NCI-H1694 treated with DMSO at 0.1 percent for 48 hours (cell line): ENCODE results near the gene KCNQ1.

Experiments used
- DNase-seq: peaks from one replicate; lab custom pipeline; 2025; lab: John Stamatoyannopoulos, UW

The KCNQ1 gene

DNA sequence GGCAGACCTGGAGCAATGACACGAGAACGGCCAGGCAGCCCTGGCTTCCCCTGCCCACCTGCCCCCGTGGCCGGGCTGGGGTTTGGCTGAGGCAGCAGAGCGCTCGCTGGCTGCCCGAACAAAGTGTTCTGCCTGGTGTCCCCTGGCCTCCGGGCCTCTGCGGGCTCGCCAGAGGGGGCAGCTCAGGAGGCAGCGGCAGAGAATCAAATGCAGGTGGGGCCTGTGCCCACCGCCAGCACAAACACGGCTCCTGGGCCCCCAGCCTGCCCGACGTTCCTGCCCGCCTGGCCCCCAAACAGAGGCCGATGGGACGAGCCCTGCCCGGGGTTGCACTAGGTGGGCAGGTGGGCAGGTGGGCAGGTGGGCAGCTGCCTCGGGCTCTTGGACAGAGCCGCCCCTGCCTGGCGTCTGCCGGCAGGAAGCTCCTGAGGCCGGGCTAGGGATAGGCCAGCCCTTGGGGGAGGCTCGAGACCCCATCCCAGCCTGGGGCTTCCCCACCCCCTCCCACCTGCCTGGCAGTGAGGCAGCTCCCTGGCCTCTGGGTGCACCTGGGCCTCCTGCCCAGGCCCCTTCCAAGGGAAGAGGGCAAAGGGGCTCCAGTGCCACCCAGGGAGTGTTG is 394.0 kb downstream of the KCNQ1 start:
- DNase-seq = no peak

DNA sequence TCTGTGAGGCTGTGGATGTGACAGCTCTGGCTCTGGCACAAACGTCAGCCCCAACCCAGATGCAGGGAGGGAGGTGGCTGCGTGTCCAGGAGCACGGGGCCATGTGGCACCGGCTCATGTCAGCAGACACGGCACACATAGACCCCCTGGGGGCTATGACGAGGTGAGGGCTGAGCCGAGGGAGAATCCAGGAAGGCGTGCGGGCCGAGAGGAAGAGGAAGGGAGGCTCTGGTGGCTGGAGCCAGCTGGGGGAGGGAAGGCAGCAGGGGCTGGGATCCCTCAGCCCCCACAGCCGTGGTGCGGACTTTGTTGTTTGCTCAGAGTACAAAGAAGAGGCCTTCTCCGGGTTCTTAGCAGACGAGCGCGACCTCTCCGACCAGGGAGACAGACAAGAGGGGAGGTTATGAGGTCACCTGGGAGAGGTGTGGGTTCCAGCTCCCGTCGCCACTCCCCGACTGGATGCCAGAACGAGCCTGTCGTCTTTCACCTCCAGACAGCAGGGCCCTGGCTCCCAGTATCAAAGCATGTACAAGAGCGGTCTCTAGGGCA is 394.7 kb downstream of the KCNQ1 start:
- DNase-seq = no peak

GRCh38 chr11:2841411-2842190 is 396.8 kb downstream of the KCNQ1 start:
- no peak for DNase-seq

GRCh38 chr11:2842876-2843275 is 398.1 kb downstream of the KCNQ1 start:
- no peak for DNase-seq

- no peak for DNase-seq
Measured at GRCh38 chr11:2843551-2843950, 398.7 kb downstream of the KCNQ1 start.

DNA sequence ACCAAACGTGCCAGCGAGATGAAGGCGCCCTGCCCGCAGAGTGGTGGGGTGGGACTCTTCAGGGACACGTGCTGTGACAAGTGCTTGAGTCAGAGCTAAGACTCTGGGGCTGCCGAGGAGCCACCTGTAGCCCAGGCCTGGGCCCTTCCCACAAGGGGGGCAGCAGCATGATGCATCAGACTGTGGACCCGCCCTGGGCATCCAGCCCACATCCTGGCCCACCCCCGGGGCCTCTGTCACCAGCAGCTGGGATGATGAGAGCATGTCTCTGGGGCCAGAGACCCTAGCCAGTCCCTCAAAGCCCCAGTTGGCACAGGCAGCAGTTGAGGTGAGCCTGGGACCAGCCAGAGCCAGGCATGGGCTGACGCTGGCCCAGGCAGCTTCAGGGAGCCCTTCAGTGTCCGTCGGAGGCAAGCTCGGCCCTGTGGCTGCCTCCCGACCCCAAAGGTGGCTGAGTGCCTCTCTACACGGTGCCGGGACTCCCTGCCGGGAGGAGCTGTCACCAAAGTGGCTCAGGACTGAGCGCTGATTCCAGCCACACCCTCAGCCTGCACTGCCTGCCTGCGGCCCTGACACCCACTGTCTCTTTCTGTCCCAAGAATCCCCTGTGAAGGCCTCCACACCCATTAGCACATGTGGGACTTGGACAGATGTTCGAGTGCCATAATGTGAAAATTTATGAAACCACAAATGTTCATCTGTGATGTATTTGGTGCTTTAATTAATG is 399.5 kb downstream of the KCNQ1 start:
- DNase-seq = no peak

GRCh38 chr11:2844996-2845395 is 400.2 kb downstream of the KCNQ1 start:
- DNase-seq = no peak

GRCh38 chr11:2846056-2846455 is 401.2 kb downstream of the KCNQ1 start:
- no peak for DNase-seq

DNA sequence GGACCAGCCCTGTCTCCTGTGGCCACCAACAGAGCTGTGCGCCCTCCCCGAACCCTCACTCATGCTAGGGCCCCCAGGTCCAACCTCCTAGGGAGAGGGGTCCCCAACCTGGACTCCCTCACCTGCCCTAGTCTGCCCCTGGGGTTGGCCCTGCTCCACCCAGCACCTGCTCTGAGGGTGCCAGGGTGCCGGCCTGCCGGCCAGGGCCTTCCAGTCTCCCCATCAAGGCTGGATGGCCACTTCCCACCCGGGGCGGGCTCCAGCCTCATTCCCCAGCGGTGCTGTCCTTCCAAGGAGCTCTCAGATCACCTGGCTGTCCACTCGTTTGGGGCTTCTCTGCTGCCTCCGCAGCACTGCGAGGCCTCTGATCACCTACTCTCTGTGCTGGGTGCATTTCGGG is 401.7 kb downstream of the KCNQ1 start:
- DNase-seq = no peak

DNA sequence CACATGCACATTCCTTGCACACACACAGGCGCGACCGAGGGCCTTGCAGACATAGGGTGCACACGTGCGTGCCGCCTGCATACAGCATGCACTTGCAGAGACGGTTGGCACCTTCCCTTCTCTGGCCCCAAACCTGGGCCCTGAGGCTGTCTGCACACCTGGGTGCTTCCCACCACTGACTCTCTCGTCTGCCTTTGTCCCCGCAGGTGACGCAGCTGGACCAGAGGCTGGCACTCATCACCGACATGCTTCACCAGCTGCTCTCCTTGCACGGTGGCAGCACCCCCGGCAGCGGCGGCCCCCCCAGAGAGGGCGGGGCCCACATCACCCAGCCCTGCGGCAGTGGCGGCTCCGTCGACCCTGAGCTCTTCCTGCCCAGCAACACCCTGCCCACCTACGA is 402.8 kb downstream of the KCNQ1 start:
- DNase-seq = no peak

- DNase-seq = no peak
Measured at GRCh38 chr11:2848497-2848896, 403.7 kb downstream of the KCNQ1 start.

- DNase-seq = no peak
Measured at GRCh38 chr11:2849994-2850770, 405.4 kb downstream of the KCNQ1 start.

DNA sequence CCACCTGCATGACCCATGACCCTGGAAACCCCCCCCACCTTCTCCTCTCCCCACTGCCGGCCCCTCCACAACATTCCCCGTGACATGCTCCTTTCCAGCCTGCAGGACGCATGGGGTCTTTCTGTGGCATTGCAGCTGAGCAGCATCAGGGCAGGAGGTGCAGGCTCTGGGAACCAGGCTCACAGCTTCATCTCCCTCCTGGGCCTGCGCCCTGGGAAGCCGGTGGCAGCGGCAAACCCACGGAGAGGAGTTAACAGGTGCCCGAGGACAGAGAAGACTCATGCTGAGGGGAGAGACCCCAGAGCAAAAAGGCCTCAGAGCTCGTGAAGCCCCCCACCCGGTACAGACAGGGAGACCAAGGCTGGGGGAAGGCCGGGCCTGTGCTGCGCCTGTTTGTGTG is 408.6 kb downstream of the KCNQ1 start:
- DNase-seq = no peak

DNA sequence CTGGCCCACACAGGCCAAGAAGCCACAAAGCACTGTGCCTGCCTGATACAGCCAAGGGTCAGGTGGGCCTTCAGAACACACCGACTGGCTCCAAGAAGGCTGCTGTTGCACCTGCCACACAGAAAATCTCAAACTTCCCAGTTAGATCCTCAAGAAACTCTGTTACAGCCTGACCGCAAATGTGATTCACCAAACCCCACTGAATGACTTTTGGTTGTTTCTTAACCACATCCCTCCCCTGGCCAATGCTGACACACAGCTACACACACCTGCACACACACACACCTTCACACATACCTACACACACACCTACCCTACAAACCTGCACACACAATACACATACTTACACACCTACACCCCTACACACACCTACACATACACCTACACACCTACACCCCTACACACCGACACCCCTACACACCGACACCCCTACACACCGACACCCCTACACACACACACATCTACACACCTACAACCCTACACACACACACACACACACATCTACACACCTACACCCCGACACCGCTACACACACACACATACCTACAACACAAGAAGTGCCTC is 409.3 kb downstream of the KCNQ1 start:
- DNase-seq = no peak

GRCh38 chr11:2855162-2855561 is 410.4 kb downstream of the KCNQ1 start:
- no peak for DNase-seq

GRCh38 chr11:2857276-2857675 is 412.5 kb downstream of the KCNQ1 start:
- no peak for DNase-seq

- no peak for DNase-seq
Measured at GRCh38 chr11:2857918-2858317, 413.1 kb downstream of the KCNQ1 start.

DNA sequence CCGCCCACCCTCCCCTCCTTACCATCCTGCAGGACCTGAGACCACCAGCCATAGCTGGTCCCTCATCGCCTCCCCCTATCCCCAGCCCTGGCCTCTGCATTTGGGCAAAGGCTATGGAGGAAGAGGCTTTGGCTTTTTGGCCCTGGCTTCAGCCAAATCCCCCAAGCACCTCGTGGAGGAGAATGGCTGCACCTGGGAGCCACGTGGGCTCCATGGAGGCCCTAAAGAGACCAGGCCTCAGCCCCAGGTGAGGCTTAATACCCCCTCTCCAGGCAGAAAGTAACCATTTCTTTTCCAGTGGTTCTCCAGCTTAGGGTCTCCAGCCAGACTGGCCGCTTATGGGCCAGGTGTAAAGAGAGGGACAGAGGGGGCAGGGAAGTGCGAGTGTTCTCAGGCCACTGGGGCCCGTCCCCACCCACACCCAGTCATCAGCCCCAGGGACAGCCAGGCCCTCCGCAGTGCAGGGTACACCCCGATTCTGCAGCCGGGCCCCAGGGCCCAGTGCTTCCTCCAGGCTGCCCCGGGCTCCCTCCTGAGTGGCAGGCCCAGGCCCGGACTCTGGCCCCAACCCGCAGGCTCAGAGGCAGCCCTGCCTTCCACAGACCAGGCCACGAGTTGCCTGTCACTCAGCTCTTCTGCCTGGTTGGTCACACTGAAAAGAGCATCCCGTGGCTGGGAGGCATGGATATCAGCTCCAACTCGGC is 414.3 kb downstream of the KCNQ1 start:
- DNase-seq = no peak

GRCh38 chr11:2859699-2860037 is 414.9 kb downstream of the KCNQ1 start:
- no peak for DNase-seq

DNA sequence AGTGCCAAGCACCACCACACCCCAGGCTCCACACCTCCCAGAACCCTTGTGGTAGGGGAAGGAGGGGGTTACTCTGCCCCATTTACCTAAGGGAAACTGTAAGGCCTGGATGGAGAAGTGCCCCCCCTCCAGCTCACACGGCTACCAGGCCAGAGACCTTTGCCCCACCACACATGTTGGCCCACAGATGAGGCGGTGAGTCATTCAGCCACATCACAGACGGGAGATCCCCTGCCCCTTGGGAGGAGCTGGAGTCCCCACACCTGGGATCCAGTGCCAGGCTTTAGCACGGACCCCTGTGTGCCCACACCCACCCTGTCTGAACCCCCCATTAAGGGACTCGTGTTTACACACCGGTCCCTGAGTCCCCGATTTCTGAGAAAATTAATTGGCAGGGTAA is 415.8 kb downstream of the KCNQ1 start:
- DNase-seq = no peak
